ENCODE measurements around the gene CDC26.
A peak's percentile ranks its signal among the peaks of the same experiment; 100 is the strongest.

The CDC26 gene

DNA sequence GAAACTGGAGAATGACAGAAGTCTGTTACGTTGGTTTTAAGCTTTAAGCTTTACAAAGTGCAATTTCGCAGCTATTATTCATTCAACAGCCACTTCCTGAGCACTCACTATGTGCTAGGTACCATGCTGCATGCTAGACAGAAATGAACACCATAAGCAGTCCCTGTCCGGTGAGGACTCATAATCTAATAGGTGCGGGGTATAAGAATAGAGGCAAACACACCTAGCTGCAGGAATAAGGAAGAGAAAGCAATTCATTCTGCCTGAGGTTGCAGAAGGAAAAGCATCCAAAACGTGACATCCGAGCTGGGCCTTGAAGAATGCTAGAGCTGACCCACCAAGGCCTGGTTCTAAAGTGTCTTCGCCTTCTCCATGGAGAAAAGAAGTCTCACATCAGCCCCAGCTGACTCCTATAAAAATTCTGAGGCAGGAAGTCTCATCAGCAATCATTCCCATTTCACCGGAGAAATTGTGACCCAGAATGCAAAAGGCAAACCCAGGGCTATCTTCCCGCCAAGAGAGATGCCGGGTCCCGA is 54.8 kb downstream of the CDC26 start:
- Histone ChIP-seq H3K79me2 (ENCODE audit: insufficient read depth, low read length) (peaks cover 59% of the 10 kb centered on the region), H3K27me3 (ENCODE audit: low read length) (no peaks in the 10 kb centered on the region)

DNA sequence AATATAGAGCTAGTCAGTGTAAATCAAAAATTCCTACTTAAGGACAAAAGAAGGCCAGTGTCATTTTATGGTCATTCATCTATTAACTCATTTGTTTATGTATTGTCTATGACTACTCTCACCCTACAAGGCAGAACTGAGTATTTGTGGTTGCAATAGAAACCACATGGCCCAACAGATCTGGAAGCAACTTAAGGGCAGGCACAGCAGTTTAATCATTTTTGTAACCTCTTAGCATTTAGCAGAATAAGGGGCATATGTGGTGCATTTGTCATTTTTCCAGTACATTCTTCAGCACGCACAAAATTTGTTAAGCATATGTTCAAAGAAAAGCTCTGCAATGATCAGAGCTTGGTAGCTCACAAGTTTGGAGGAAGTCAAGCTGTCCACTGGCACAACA is 55.4 kb downstream of the CDC26 start:
- Histone ChIP-seq H3K4me2 (ENCODE audit: low read depth, low read length, poor library complexity, severe bottlenecking) (peak overlapping the region; percentile 98), H3K27ac (ENCODE audit: low read depth, low read length) (peak overlapping the region; percentile 80), H3K9ac (ENCODE audit: low read length) (peak overlapping the region; percentile 93), H4K20me1 (ENCODE audit: low read depth, low read length) (peaks cover 18% of the 10 kb centered on the region; the same call in 1 of the 2 replicates), H3F3A (ENCODE audit: insufficient read depth) (peaks cover 20% of the 10 kb centered on the region), H3K27me3 (ENCODE audit: low read length) (no peaks in the 10 kb centered on the region), H3K9me3 (ENCODE audit: insufficient read depth, low read length) (no peaks in the 10 kb centered on the region), H3K79me2 (ENCODE audit: insufficient read depth, low read length) (peaks cover 63% of the 10 kb centered on the region), H2AFZ (ENCODE audit: low read depth, low read length, severe bottlenecking) (no peak overlapping the region), H3K36me3 (ENCODE audit: low read length) (peaks cover 7% of the 10 kb centered on the region; the same call in 1 of the 2 replicates), H3K4me3 (ENCODE audit: insufficient read depth, low read length, poor library complexity, severe bottlenecking) (peak overlapping the region; percentile 90), H3K9me2 (replicated peaks; ENCODE audit: insufficient read depth, low read length) (no peaks in the 10 kb centered on the region)
- TF ChIP-seq, protein P1, sequence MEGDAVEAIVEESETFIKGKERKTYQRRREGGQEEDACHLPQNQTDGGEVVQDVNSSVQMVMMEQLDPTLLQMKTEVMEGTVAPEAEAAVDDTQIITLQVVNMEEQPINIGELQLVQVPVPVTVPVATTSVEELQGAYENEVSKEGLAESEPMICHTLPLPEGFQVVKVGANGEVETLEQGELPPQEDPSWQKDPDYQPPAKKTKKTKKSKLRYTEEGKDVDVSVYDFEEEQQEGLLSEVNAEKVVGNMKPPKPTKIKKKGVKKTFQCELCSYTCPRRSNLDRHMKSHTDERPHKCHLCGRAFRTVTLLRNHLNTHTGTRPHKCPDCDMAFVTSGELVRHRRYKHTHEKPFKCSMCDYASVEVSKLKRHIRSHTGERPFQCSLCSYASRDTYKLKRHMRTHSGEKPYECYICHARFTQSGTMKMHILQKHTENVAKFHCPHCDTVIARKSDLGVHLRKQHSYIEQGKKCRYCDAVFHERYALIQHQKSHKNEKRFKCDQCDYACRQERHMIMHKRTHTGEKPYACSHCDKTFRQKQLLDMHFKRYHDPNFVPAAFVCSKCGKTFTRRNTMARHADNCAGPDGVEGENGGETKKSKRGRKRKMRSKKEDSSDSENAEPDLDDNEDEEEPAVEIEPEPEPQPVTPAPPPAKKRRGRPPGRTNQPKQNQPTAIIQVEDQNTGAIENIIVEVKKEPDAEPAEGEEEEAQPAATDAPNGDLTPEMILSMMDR (IDR thresholded peaks at IDR 0.05; ENCODE audit: insufficient read depth, low read length, poor library complexity, severe bottlenecking), result no peak
- TF ChIP-seq EZH2phosphoT487 (conservative IDR thresholded peaks at IDR 0.05; ENCODE audit: low read length), result no peak

More for the DNA sequence above, 54.8 kb downstream of the CDC26 start:
- peak overlapping the region; percentile 80 for H3K27ac ChIP-seq (ENCODE audit: low read depth, low read length)
- no peaks in the 10 kb centered on the region for H3K9me2 ChIP-seq (replicated peaks; ENCODE audit: insufficient read depth, low read length)
- H3K9ac ChIP-seq (ENCODE audit: low read length), result peak overlapping the region; percentile 93
- H2AFZ ChIP-seq (ENCODE audit: low read depth, low read length, severe bottlenecking), result peak overlapping the region; percentile 83
- TF ChIP-seq, protein P1 (IDR thresholded peaks at IDR 0.05; ENCODE audit: insufficient read depth, low read length, poor library complexity, severe bottlenecking), result no peak
- no peak for TF ChIP-seq EZH2phosphoT487 (conservative IDR thresholded peaks at IDR 0.05; ENCODE audit: low read length)
- peak overlapping the region; percentile 98 for H3K4me2 ChIP-seq (ENCODE audit: low read depth, low read length, poor library complexity, severe bottlenecking)
- peaks cover 20% of the 10 kb centered on the region for H3F3A ChIP-seq (ENCODE audit: insufficient read depth)
- H3K9me3 ChIP-seq (ENCODE audit: insufficient read depth, low read length), result no peaks in the 10 kb centered on the region
- H3K4me3 ChIP-seq (ENCODE audit: insufficient read depth, low read length, poor library complexity, severe bottlenecking), result peak overlapping the region; percentile 90
- H4K20me1 ChIP-seq (ENCODE audit: low read depth, low read length), result peaks cover 15% of the 10 kb centered on the region; the same call in 1 of the 2 replicates
- peaks cover 7% of the 10 kb centered on the region; the same call in 1 of the 2 replicates for H3K36me3 ChIP-seq (ENCODE audit: low read length)

DNA sequence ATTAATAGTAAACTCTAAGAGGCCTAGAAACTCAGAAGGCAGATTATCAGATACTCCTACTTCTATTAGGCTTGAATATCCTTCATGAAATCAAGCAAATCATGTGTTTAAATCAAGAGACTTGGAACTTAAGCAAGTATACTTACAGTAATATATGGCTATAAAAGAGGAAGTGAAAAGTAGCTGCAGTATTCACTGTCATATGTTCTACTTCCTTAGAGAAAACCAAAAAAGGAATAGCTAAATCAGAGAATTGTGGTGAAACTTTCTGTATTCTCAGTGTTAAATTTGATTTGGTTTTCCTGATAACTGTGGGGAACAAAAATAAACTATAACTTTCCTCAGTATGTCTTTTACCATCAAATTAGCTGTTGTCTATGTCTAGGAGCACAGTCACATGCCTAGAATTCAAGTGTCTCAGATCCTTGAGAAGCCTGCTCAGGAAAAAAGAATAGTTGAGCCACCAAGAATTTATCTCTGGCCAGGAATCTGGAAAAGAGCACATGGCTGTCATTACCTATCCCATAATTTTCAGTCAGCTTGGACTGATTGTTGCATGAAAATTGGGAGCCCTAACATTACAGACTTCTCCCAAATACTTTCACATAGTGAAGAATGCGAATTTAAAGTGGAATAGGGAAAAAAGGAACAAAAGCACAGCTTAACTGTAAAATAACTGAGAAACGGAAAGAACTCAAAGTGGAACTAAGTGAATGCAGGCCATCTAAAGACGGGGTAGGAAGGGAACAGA is 56.0 kb downstream of the CDC26 start:
- Histone ChIP-seq H3K4me2 (ENCODE audit: low read depth, low read length, poor library complexity, severe bottlenecking) (peak overlapping the region; percentile 98), H3K9me3 (ENCODE audit: insufficient read depth, low read length) (no peaks in the 10 kb centered on the region), H2AFZ (ENCODE audit: low read depth, low read length, severe bottlenecking) (no peak overlapping the region), H3K36me3 (ENCODE audit: low read length) (peaks cover 7% of the 10 kb centered on the region; the same call in 1 of the 2 replicates), H3K9ac (ENCODE audit: low read length) (peak overlapping the region; percentile 93), H3F3A (ENCODE audit: insufficient read depth) (peaks cover 20% of the 10 kb centered on the region), H3K9me2 (replicated peaks; ENCODE audit: insufficient read depth, low read length) (no peaks in the 10 kb centered on the region), H3K4me3 (ENCODE audit: insufficient read depth, low read length, poor library complexity, severe bottlenecking) (peak overlapping the region; percentile 90), H3K79me2 (ENCODE audit: insufficient read depth, low read length) (peaks cover 69% of the 10 kb centered on the region), H4K20me1 (ENCODE audit: low read depth, low read length) (peaks cover 19% of the 10 kb centered on the region; the same call in 1 of the 2 replicates), H3K27me3 (ENCODE audit: low read length) (no peaks in the 10 kb centered on the region), H3K27ac (ENCODE audit: low read depth, low read length) (peak overlapping the region; percentile 80)
- no peak for TF ChIP-seq EZH2phosphoT487 (conservative IDR thresholded peaks at IDR 0.05; ENCODE audit: low read length)
- TF ChIP-seq, protein P1 (IDR thresholded peaks at IDR 0.05; ENCODE audit: insufficient read depth, low read length, poor library complexity, severe bottlenecking), result no peak

Measured in SU-DHL-6 (cell line).